ENCODE data around the gene PPP4R3A. TPM values are rescaled to one million over a fixed set of nuclear protein-coding genes. Genes with fewer than 3 reads are reported as not detected.

The PPP4R3A gene
- total and polyA plus RNA-seq, 4 donors: 43.8 to 135 (median 61.4) TPM

DNA sequence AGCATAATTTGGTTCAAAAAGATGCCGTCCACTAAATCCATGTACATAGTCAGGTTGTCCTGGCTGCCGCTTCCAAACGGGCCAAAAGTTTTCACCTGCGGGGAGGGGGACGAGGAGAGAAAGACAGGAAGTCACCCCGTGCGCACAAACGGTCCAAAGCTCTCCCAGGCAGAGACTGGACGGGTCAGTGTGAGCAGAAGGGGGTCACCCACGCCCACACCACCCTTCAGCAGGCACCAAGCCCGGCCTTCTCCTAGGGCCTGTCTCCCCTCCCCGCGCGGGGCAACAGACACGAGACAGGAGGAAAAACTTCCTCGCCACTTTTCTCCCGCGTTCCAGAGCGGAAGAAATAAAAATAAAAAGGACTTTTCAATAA, 93.4 kb downstream of the PPP4R3A start:
- DNase-seq (no peak), ATAC-seq (ENCODE audit: insufficient read depth, low FRiP score) (no peak)
- Histone ChIP-seq H3K4me1 (ENCODE audit: control insufficient read depth in 5 of 5, insufficient read depth in 5 of 5, low read length in 5 of 5) (peaks cover 0 to 27% (median 6%) of the 10 kb centered on the region in 5 donors), H3K9ac (ENCODE audit: insufficient read depth in 1 of 2, low read length in 2 of 2) (peak overlapping the region in 1 of 2 donors; percentile 49), H3K9me3 (ENCODE audit: control insufficient read depth in 4 of 4, insufficient read depth in 3 of 4, low read length in 3 of 4) (no peaks in the 10 kb centered on the region), H3K4me3 (peak overlapping the region; percentile 48), H3K27me3 (ENCODE audit: control insufficient read depth in 3 of 3, insufficient read depth in 3 of 3, low read length in 2 of 3) (peaks cover 0 to 8% (median 2%) of the 10 kb centered on the region in 3 donors), H3K36me3 (ENCODE audit: control insufficient read depth in 4 of 4, insufficient read depth in 4 of 4, low read length in 4 of 4) (no peaks in the 10 kb centered on the region), H3K27ac (ENCODE audit: low read depth in 1 of 2, low read length in 1 of 2) (peak overlapping the region; percentile 15 to 79)
- TF ChIP-seq, protein P1, sequence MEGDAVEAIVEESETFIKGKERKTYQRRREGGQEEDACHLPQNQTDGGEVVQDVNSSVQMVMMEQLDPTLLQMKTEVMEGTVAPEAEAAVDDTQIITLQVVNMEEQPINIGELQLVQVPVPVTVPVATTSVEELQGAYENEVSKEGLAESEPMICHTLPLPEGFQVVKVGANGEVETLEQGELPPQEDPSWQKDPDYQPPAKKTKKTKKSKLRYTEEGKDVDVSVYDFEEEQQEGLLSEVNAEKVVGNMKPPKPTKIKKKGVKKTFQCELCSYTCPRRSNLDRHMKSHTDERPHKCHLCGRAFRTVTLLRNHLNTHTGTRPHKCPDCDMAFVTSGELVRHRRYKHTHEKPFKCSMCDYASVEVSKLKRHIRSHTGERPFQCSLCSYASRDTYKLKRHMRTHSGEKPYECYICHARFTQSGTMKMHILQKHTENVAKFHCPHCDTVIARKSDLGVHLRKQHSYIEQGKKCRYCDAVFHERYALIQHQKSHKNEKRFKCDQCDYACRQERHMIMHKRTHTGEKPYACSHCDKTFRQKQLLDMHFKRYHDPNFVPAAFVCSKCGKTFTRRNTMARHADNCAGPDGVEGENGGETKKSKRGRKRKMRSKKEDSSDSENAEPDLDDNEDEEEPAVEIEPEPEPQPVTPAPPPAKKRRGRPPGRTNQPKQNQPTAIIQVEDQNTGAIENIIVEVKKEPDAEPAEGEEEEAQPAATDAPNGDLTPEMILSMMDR (IDR thresholded peaks at IDR 0.05; ENCODE audit: control extremely low read depth, extremely low read depth): no peak
- WGBS, 2 donors: 6 to 9% methylated on average over 19 of the region's 19 CpGs

DNA sequence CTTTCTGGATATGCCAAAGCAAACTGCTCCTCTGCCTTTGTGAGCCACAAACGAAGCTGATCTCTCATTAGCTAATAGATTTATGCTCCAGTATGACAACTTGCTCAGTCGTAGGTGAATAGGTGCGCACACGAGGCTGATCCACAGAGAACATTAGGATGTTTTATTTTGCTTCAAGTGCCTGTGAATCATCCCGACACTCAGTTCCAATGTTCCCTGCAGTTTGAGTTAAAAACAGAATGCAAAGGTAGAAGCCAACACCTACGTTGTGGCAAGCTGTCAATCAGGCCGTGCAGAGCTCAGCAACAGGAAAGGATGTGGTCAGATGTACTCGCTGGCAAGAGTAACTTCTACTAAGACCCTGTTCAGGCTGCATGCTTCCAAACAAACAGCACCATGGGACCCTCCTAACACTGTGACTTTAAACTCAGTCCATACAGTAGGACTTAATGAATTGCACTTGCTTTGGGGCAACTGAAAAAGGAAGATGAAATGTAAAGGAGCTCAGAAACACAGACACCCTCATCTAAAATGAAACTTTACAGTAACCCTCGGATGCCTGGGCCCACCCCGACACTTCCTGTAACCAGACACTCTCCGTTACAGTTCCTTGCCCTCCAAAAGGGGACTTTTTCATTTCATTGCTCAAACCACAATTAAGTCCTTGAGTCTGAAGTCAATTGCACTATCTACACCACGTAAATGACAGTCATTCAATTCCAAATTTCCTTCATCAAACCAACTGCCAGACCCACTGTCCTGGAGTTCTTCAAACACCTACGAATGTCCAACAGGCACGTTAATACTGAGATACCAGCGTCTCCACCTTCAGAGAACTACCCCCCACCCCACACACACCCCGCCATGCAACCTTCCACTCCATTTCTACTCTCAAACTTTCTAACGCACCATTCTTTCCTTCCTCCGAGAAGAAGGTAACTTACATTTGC, 94.0 kb downstream of the PPP4R3A start:
- Histone ChIP-seq H3K27me3 (ENCODE audit: control insufficient read depth in 3 of 3, insufficient read depth in 3 of 3, low read length in 2 of 3) (peaks cover 0 to 8% (median 2%) of the 10 kb centered on the region in 3 donors), H3K4me3 (peak overlapping the region; percentile 48), H3K36me3 (ENCODE audit: control insufficient read depth in 4 of 4, insufficient read depth in 4 of 4, low read length in 4 of 4) (no peaks in the 10 kb centered on the region), H3K4me1 (ENCODE audit: control insufficient read depth in 5 of 5, insufficient read depth in 5 of 5, low read length in 5 of 5) (peaks cover 0 to 27% (median 6%) of the 10 kb centered on the region in 5 donors), H3K9ac (ENCODE audit: insufficient read depth in 1 of 2, low read length in 2 of 2) (peak overlapping the region in 1 of 2 donors; percentile 49), H3K9me3 (ENCODE audit: control insufficient read depth in 4 of 4, insufficient read depth in 3 of 4, low read length in 3 of 4) (no peaks in the 10 kb centered on the region), H3K27ac (ENCODE audit: low read depth in 1 of 2, low read length in 1 of 2) (peak overlapping the region in 1 of 2 donors; percentile 79)
- no peak for ATAC-seq (ENCODE audit: insufficient read depth, low FRiP score)
- no peak for DNase-seq
- WGBS, 2 donors: 15 to 25% methylated on average over 18 of the region's 18 CpGs
- TF ChIP-seq, protein P1 (IDR thresholded peaks at IDR 0.05; ENCODE audit: control extremely low read depth, extremely low read depth): no peak

DNA sequence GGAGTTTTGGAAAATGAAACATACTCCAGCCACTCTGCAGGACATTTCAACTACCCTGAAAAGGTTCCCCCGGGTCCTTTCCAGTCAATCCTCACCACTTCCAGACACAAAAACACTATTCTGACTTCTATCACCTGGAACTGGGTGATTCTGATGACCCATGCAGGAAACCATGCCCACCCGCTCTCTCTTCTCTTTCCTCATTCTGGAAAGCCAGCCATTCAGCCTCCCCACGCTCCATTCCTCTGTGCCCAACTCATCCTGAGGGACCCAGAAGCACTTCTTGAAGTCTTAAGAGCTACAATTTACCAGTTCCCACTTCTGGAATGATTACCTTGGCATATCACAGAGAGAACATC, 95.7 kb downstream of the PPP4R3A start:
- DNase-seq: no peak
- Histone ChIP-seq H3K27ac (ENCODE audit: low read depth in 1 of 2, low read length in 1 of 2) (peak overlapping the region in 1 of 2 donors; percentile 17), H3K9ac (ENCODE audit: insufficient read depth in 1 of 2, low read length in 2 of 2) (no peak overlapping the region), H3K27me3 (ENCODE audit: control insufficient read depth in 3 of 3, insufficient read depth in 3 of 3, low read length in 2 of 3) (peaks cover 0 to 8% (median 2%) of the 10 kb centered on the region in 3 donors), H3K36me3 (ENCODE audit: control insufficient read depth in 4 of 4, insufficient read depth in 4 of 4, low read length in 4 of 4) (no peaks in the 10 kb centered on the region), H3K9me3 (ENCODE audit: control insufficient read depth in 4 of 4, insufficient read depth in 3 of 4, low read length in 3 of 4) (no peaks in the 10 kb centered on the region), H3K4me3 (no peak overlapping the region), H3K4me1 (ENCODE audit: control insufficient read depth in 5 of 5, insufficient read depth in 5 of 5, low read length in 5 of 5) (peaks cover 0 to 33% (median 6%) of the 10 kb centered on the region in 5 donors)
- TF ChIP-seq, protein P1 (IDR thresholded peaks at IDR 0.05; ENCODE audit: control extremely low read depth, extremely low read depth): no peak
- no peak for ATAC-seq (ENCODE audit: insufficient read depth, low FRiP score)
- WGBS, 2 donors: 81 to 83% methylated on average over 3 of the region's 3 CpGs

Data from lung (tissue), 12 donors.